ENCODE results near the gene F12.

The F12 gene

DNA sequence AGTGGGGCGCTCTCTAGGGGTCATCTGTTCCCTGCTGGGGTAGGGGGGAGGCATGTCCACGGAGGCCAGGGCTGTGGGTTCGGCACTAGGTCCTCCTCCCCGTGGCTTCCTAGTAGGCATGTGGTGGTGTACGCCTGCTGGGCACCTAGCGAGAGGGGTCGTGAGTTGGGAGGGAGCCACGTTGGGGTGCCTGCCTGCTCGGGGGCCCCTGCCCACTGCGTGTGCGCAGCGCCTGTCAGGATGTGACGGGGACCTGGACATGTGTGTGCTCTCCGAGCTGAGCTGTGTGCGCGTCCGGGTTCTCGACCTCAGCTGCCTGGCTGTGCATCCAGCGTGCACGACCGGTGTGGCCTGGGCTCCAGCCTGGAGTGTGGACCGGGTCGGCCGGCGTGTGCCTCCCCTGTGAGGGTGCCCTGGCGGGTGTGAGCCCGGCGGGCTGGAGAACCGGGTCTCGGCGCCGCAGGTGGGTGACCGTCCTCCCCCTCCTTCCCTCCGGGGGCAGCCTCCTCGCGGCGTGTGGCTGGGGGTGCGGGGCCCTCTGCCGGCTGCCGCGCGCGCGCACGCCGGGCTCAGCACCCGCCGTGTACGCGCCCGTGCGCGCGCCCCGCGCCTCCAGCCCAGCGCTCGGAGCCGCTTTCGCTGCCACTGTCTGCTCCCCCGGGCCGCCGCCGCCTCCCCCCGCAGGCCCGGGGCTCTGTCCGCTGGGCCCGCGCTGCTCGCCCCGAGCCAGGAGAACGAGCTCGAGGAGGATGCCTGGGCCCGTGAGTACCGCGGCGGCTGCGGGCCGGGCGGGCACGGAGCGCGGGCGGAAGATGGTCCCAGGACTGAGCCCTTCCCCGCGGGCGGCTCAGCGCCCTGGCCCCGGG is 37.1 kb upstream of the F12 start, which contains the start of gene PRR7:
PRR7 (plus strand) TSS at position 615 of the 866 bp plus-strand sequence. CDS start 8,254 bp downstream, outside the sequence.
- peak; percentile 55 for DNase-seq

DNA sequence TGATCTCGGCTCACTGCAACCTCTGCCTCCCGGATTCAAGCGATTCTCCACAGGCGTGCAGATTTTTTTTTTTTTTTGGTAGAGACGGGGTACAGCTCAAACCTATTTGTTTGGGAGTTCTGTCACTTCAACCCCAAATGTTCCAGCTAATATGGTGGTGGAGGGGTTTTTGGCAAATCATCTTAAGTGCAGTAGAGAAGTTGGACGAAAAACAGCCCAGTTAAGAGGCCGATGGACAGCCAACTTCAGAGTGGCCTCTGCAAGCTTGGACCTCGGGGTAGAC is 36.5 kb upstream of the F12 start:
- no peak for DNase-seq

DNA sequence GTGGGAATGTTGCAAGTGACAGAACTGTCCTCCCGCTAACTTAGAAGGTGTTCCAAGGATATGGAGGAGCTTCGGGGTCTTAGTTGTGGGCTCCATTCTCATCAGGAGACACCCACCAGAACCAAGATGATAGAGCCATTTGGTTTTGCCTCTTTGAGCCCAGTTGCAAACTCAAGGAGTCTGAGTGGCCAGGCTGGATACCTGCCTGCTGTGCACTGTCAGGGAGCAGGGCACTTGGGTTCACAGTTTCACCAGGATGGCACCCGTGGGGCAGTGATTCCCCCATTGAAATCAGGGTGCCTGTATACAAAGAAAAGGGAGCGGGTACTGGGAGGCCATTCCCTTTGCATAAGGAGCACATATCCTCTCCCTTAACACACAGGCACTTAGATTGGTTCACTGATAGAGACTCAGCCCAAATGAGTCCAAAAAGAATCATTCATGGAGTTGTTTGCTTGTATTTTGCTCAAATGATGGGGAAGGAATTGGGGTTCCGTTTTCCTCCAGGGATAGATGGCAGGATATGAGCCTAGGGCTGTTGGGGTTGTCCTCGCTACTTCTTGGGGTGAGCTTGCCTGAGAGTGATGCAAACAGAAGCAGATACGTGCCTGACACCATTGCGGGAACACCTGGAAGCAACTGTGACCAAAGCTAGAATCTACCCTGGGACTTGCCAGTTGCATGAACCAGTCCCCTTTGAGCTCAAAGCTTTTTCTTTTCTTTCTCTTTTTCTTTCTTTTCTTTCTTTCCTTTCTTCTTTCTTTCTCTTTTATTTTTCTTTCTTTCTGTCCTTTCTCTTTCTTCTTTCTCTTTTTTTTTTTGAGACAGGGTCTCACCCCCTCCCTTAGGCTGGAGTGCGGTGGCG is 35.9 kb upstream of the F12 start:
- DNase-seq: no peak

DNA sequence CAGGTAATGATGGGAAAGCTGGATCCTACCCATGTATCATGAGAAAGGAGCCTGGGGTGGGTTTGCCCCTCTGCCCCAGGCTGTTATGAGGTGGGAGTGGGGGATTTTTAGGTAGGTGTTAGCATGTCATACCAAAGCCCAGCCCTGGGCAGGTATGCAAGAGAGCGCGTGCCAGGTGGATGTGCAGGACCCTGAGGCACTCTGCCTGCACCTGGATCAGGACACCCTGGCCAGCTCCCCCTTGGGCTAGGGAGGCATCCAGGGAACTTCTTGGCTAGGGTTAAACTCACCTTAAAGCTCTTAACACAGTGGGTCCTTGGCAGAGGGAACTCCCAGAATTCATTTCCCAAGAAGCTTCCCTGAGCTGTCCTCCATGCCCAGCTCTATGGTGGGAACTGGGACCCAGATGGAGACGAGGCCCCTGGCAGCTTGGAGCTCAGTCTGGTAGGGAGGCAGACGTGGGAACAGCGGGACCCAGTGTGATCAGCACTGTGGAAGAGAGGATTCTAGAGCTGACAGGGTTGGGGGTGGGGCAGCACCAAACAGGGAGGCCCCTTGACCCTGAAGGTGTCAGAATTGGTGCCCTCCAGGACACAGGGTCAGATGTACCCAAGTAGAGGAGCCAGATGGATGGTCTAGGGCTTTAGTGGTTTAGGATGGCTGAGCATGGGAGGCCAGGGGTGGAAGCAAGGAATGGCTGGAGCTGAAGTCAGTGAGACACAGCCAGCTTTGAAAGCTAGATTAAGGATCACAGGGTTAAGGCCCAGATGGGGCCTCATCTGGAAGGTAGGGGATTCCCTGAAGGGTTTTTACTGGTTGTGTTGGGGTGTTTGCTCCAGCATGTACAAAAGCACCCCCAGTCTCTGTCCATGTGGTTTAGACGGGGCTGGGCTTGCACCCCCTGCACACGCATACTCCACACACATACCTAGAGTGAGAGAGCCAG is 35.0 kb upstream of the F12 start:
- DNase-seq: no peak

DNA sequence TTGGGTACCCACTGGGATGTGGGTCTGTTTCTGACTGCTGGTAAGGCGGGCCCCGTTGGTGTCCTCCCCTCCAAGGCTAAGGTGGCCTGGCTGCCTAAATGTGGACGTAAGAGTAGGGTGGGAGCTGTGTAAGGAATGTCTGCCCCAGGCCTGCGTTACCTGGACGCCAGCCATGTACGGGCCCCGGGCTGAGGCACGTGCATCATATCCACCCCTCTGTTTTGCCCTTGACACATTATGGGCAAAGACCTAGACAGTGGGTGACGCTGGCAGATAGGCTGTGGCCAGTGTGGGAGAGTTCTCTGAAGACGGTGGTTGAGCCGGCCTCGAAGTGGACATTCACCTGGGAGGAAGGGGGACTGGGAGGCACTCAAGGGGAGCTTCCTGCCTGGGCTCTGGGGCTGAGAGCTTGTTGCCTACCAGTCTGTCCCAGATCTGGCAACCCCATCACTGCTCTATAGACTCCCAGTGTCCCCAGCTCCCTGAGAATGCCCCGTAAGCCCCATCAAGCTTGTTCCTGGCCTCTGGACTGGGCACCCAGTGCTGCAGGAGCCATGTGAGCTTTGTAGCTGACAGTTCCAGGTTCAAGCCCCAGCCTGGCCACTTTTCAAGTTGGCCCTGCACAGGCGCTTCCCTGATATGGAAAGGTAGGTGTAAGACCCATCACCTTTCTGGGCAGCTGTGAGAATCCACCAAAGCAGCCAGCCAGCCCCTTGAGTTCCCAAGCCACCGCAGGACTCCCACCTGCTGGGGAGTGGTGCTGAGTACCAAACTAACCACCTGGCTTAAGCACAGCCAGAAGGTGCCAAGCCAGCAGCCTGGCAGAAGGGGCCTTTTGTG is 34.0 kb upstream of the F12 start:
- DNase-seq: no peak

DNA sequence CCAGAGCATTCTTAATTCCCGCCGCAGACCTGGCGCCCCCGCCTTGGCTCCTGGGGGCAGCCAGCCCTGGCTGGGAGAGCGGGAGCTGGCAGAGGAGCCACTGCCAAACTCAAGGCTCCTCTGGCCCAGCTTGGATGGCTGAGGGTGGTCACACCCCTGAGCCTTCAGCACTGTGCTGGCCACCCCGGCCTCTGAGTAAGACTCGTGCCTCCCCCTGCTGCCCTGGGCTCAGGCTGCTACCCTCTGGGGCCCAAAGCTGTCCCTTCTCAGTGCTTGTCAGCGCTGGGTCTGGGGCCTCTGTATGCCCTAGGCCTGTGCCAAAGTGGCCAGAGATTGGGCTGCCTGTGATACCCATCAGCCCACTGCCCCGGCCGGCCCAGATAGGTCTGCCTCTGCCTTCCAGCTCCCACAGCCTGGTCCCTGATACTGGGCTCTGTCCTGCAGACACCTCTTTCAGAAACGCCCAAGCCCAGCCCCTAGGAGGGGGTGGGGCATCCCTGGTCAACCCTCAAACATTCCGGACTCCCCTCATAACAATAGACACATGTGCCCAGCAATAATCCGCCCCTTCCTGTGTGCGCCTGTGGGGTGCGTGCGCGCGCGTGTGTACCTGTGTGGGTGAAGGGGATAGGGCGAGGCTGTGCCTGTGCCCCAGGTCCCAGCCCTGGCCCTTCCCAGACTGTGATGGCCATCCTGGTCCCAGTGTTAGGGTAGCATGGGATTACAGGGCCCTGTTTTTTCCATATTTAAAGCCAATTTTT is 32.9 kb upstream of the F12 start:
- DNase-seq: no peak

DNA sequence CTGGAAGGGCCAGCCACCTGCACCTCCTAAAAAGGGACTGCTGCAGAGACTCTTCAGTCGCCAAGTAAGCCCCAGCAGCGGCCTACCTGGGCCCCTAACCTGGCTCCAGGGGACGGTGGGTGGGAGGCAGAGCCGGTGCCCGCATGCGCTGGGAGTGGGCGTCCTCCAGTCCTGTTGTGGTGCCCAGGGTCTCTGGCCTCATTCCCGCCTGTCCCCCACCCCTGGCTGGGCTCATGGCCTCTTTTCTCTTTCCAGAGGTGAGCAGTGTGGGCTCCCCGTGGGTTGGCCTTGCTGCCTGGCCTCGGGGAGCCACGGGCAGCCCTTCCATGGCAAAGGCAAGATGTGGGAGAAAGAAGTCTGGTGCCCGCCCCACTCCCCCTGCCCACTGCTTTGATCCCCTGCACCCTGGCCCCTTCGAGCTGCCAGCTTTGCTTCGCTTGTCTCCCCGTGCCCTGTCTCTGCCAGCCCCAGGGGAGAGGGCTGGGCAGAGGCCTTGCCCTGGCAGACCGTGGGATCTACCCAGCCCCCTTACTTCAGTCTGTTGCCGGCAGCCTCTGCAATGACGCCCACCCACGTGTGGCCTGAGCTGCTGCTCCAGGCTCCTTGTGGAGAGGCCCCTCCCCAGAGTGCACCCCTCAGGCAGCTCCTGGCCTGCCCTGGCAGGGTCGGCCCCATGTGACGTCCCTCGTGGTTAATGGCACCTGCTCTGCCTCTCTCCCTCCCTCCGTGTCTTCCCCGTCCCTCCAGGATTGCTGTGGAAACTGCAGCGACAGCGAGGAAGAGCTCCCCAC is 31.8 kb upstream of the F12 start:
- DNase-seq: no peak

DNA sequence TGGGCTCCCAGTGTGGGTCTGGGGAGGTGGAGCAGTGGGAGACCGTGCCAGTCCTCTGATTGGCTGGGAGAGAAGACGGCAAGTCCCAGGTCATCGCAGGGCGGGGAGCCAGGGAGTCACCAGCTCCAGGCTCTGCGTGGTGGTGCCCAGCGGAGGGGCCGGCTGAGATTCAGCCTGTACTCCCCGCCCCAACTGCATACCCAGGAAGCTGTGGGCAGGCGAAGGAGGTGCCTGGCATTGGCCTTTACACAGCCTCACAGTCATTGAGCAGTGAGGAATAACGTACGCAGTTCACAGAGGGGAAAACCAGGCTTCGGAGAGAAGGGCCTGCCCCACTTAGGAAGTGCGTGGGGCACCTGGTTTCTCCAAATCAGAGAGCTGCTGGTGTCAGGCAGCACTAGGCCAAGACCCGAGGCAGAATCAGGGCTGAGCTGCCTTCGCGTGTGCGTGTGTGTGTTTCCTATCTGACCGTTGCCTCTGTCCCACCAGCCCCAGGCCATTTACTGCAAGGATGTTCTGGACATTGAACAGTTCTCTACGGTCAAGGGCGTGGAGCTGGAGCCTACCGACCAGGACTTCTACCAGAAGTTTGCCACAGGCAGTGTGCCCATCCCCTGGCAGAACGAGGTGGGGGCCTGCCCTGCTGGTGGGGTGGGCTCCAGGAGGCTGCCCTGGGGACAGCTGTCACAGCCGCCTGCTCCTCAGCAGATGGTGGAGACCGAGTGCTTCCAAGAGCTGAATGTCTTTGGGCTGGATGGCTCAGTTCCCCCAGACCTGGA is 31.0 kb upstream of the F12 start:
- DNase-seq: peak; percentile 54

DNA sequence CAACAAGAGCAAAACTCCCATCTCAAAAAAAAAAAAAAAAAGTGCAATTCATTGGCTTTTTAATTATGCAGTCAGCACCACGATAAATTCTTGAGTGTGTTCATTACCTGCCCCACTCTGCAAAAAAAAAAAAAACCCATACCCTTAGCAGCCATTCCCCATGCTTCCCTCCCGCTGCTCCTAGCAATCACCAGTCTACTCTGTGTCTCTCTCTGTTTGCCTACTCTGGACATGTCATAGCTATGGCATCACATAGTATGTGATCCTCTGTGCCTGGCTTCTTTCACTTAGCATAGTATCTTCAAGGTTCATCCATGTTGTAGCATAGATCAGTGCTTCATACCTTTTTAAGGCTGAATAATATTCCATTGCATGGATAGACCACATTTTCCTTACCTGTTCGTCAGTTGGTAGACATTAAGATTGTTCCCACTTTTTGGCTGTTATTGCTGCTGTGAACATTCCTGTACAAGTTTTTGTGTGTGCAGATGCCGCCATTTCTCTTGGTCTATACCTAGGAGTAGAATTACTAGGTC is 30.2 kb upstream of the F12 start:
- no peak for DNase-seq

DNA sequence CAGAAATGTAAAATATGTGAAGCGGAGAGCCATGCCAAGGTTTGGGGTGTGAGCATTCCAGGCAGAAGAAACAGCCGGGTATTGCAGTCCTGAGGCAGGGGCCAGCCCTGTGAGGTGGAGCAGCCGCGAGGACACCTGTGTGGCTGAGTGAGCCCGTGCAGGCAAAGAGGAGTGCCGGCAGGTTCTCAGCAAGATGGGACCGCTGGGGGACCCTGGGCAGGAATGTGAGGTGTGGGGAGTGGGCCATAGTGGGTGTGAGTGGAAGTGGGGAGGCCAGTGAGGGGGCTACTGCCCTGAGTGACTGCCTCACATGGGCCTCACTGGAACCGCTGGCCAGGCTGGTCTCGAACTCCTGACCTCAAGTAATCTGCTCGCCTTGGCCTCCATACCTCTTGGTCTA is 29.1 kb upstream of the F12 start:
- no peak for DNase-seq

DNA sequence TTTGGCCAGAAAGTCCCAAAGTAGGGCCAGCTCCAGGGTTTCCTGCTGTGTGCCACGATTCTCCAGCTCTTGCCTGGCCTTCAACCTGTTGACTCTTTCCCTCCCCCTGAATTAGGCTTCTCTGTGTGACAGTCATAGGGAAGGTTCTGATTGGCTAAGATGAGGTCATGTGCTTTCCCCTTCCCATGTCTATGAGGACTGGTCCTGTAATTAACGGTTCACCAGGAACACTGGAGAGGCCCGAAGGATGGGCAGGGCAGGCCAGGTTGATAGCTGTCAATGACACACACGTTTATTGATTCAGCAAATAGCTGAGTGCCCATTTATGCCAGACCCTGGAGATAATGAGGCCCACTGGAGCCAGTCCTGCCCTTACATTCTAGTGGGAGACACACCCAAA is 28.3 kb upstream of the F12 start:
- no peak for DNase-seq

DNA sequence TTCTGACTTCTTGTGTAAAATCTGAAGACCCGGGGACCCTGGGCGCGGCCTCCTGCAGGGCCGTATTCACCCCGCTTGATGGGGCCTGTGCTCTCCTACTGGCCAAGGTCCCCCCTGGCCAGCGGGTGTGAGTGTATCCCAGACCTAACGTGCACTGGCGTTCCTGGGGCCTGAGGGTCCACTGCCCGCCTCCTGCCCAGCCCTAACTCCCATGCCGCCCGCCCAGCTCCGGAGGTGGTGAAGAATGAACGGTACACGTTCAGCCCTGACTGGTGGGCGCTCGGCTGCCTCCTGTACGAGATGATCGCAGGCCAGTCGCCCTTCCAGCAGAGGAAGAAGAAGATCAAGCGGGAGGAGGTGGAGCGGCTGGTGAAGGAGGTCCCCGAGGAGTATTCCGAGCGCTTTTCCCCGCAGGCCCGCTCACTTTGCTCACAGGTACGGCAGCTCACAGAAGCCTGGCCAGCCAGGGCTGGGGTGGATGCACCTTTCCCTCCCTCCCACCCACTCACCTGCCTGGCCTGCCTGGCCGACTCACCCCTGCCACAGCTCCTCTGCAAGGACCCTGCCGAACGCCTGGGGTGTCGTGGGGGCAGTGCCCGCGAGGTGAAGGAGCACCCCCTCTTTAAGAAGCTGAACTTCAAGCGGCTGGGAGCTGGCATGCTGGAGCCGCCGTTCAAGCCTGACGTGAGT is 26.6 kb upstream of the F12 start:
- no peak for DNase-seq

DNA sequence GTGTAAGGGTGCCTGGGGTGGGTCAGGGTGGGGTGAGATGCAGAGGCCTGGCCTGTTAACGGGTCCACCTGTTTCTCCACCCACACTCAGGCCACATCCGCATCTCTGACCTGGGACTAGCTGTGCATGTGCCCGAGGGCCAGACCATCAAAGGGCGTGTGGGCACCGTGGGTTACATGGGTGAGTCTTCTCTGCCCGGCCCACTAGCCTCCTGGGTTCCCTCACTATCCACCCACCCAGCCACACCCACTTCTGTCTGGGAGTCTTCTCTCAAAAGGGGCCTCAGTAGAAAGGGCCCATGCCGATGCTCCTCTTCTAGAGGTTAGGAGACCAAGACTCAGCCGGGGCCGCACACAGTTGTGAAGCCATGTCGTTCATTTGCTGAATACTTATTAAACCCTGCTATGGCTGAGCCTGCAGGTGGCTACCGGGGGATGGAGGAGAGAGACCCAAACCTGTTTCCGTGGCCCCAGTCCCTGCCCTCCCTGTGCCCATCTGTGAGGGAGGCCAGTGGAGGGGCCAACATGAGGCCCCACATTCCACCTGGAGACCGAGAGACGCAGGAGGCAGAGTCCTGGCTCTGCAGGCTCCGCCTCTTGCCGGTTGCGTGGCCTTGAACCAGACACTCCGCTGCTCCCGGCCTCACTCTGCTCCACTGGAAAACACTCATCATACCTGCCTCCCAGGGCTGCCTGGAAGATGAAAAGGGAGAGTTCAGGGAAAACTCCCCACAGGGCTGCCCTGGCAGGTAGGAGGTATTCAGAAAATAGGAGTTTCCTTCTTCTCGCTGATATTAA is 25.8 kb upstream of the F12 start:
- DNase-seq: no peak

DNA sequence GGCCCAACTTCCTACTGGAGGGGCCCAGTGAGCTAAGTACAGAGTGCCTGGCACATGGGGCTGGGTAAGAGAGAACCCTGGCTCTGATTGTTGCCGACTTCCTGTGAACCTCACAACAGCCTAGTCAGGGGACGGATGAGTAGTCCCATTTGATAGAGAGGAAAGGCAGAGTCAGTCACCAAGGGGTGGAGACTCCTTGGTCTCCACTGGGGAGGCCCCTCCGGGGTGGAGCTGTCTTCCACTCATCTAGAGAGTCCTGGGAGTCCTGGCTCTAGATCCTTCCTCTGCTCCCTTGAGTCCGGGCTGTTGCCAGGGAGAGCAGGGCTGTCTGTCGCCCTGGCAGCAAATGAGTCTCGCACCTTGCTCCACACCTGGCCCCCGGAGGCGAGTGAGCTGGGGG is 25.1 kb upstream of the F12 start:
- peak; percentile 49 for DNase-seq

DNA sequence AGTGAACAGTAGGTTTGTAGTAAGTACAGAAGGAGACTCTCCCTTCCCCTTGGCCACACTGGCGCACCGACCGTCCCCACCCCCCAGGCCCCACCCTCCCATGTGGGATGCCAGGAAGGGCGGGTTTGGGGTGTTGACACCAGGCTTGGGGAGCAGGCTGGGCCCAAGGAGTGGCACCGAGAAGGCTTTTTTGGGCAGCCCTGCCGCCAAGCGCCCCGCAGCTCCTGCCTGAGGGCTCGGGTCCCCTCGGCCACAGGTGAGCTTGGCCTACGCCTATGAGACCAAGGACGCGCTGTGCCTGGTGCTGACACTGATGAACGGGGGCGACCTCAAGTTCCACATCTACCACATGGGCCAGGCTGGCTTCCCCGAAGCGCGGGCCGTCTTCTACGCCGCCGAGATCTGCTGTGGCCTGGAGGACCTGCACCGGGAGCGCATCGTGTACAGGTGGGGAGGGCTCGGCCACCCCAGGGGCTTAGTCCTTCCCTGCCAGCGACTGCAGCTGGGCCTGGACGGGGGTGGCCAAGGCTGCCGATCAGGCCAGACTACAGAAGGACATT is 24.4 kb upstream of the F12 start:
- no peak for DNase-seq

DNA sequence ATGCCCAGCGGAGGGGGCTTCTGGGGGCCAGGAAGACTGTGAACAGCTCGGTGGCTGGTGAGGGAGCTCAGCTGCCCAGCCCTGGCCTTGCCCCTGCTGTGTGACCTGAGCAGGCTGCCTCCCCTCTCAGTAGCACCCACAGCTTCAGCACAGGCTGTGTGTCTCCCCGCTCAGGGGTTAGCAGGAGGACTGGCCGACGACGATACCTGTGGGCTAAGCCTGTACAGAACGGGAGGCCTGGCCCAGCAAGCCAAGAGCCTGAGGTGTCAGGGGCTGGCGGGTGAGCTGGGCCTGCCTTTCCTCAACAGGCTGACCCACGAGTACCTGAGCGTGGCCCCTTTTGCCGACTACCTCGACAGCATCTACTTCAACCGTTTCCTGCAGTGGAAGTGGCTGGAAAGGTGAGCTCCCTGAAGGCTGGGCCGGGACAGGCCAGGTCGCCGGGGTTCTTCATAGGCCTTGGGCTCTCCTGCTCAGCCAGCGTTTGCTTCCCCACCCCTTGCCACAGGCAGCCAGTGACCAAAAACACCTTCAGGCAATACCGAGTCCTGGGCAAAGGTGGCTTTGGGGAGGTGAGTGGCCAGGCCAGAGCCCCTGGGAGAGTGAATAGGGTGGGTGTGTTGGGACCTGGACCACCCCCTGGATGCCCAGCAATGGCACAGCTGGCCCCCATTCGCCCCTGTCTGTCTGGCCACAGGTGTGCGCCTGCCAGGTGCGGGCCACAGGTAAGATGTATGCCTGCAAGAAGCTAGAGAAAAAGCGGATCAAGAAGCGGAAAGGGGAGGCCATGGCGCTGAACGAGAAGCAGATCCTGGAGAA is 23.7 kb upstream of the F12 start:
- no peak for DNase-seq

All from effector CD4-positive, alpha-beta T cell (primary cell).